ENCODE data around the gene CCDC137. TPM values are rescaled to one million over a fixed set of nuclear protein-coding genes. Genes with fewer than 3 reads are reported as not detected.

Gene CCDC137
- total RNA-seq, 2 donors from 2014 or later: 7.3 to 10.8 TPM

- Histone ChIP-seq H3K9me3 (no peaks in the 10 kb centered on the region), H3K27me3 (replicated peaks; ENCODE audit: insufficient read depth) (no peaks in the 10 kb centered on the region), H3K27ac (no peak overlapping the region), H3K4me1 (ENCODE audit: control insufficient read depth in 1 of 2, low read depth in 2 of 2) (peaks cover 0 to 10% of the 10 kb centered on the region in 2 donors), H3K36me3 (no peaks in the 10 kb centered on the region), H3K4me3 (no peak overlapping the region)
- DNase-seq (ENCODE audit: low spot score) (no peak), ATAC-seq (ENCODE audit: insufficient number of reproducible peaks, low FRiP score, low read depth) (no peak)
- TF ChIP-seq, protein P1, sequence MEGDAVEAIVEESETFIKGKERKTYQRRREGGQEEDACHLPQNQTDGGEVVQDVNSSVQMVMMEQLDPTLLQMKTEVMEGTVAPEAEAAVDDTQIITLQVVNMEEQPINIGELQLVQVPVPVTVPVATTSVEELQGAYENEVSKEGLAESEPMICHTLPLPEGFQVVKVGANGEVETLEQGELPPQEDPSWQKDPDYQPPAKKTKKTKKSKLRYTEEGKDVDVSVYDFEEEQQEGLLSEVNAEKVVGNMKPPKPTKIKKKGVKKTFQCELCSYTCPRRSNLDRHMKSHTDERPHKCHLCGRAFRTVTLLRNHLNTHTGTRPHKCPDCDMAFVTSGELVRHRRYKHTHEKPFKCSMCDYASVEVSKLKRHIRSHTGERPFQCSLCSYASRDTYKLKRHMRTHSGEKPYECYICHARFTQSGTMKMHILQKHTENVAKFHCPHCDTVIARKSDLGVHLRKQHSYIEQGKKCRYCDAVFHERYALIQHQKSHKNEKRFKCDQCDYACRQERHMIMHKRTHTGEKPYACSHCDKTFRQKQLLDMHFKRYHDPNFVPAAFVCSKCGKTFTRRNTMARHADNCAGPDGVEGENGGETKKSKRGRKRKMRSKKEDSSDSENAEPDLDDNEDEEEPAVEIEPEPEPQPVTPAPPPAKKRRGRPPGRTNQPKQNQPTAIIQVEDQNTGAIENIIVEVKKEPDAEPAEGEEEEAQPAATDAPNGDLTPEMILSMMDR (IDR thresholded peaks at IDR 0.05): no peak
Observed at GRCh38 chr17:81719410-81720266, 53.1 kb downstream of the CCDC137 start.

DNA sequence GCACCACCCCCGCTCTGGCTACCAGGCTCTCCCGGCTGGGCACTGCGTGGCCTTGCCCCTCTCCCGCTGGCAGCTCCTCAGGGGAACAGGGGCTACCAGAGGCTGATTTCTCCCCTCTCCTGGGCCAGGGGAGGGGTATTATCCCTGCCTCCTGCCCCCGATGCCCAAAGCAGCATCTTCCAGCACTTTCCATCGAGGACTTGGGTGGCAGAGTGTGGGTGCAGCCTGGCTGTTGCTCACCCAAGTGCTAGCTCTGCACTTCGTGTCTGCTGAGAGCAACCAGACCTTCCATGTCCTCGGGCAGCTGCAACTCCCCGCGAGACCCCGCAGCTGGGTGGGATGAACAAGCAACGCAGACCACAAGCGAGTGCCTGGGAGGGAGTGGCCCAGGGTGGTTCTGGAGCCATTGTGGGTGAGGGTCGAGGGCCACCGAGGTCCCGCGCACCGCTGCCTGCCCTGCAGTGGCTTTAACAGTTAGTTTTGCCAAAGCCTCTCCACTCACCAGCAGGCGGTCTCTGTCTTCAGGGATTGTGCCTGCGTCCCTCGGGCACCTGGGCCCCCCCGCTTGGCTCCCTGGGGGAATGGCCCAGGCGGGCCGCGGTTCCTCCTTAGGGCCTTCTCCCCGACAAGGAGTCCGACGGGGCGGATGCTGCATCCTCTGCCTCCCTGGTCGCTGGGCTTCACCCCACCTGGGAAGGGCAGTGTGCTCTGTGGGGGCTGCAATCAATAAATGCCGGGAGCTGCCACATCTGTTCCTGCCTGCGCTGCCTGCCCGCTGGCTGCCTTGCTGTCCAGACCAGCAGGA, 53.9 kb downstream of the CCDC137 start:
- no peak for ATAC-seq (ENCODE audit: insufficient number of reproducible peaks, low FRiP score, low read depth)
- no peaks in the 10 kb centered on the region for H3K36me3 ChIP-seq
- DNase-seq (ENCODE audit: low spot score): no peak
- no peaks in the 10 kb centered on the region for H3K27me3 ChIP-seq (replicated peaks; ENCODE audit: insufficient read depth)
- H3K27ac ChIP-seq: no peak overlapping the region
- no peaks in the 10 kb centered on the region for H3K9me3 ChIP-seq
- H3K4me1 ChIP-seq (ENCODE audit: control insufficient read depth in 1 of 2, low read depth in 2 of 2): peaks cover 0 to 10% of the 10 kb centered on the region in 2 donors
- no peak overlapping the region for H3K4me3 ChIP-seq
- TF ChIP-seq, protein P1 (IDR thresholded peaks at IDR 0.05): no peak

GRCh38 chr17:81722184-81723120, 55.9 kb downstream of the CCDC137 start:
- H3K9me3 ChIP-seq: no peaks in the 10 kb centered on the region
- H3K27me3 ChIP-seq (replicated peaks; ENCODE audit: insufficient read depth): no peaks in the 10 kb centered on the region
- TF ChIP-seq, protein P1 (IDR thresholded peaks at IDR 0.05): no peak
- H3K4me1 ChIP-seq (ENCODE audit: control insufficient read depth in 1 of 2, low read depth in 2 of 2): peaks cover 0 to 10% of the 10 kb centered on the region in 2 donors
- DNase-seq (ENCODE audit: low spot score): no peak
- no peak overlapping the region for H3K27ac ChIP-seq
- no peaks in the 10 kb centered on the region for H3K36me3 ChIP-seq
- H3K4me3 ChIP-seq: no peak overlapping the region
- ATAC-seq (ENCODE audit: insufficient number of reproducible peaks, low FRiP score, low read depth): no peak

Other genes with a start within 250 kb of the CCDC137 start
- gene ACTG1, start 153.9 kb upstream of the CCDC137 start, total RNA-seq: 1,000 to 10,000 TPM; 4,421 to 4,935 TPM
- gene FSCN2, start 138.4 kb upstream of the CCDC137 start, total RNA-seq: 1 to 10 TPM; 4.2 to 9.2 TPM
- 10 to 100 TPM; 43.2 to 57.9 TPM for gene FAAP100, start 114.4 kb upstream of the CCDC137 start, total RNA-seq
- 100 to 1,000 TPM in 1 of 2 donors, 10 to 100 TPM in 1; 77.3 to 105 TPM for gene NPLOC4, start 29.6 kb upstream of the CCDC137 start, total RNA-seq
- under 1 TPM in 1 of 2 donors, not detected in 1; 0.27 TPM for gene TSPAN10, start 29.5 kb upstream of the CCDC137 start, total RNA-seq
- gene PDE6G, start 10.2 kb upstream of the CCDC137 start, total RNA-seq: not detected
- 10 to 100 TPM; 13.7 to 33.6 TPM for gene OXLD1, start 132 bp upstream of the CCDC137 start, total RNA-seq
- 10 to 100 TPM; 34.4 to 40.7 TPM for gene ARL16, start 17.1 kb downstream of the CCDC137 start, total RNA-seq
- 100 to 1,000 TPM in 1 of 2 donors, 10 to 100 TPM in 1; 93.8 to 108 TPM for gene HGS, start 17.3 kb downstream of the CCDC137 start, total RNA-seq
- gene MRPL12, start 36.6 kb downstream of the CCDC137 start, total RNA-seq: 10 to 100 TPM; 19.8 to 33.4 TPM
- 1 to 10 TPM; 2.2 to 4.7 TPM for gene SLC25A10, start 45.5 kb downstream of the CCDC137 start, total RNA-seq
- gene GCGR, start 137.4 kb downstream of the CCDC137 start, total RNA-seq: not detected
- gene MCRIP1, start 166.6 kb downstream of the CCDC137 start, total RNA-seq: 100 to 1,000 TPM in 1 of 2 donors, 10 to 100 TPM in 1; 57.5 to 116 TPM
- not detected for gene PPP1R27, start 168.3 kb downstream of the CCDC137 start, total RNA-seq
- gene P4HB, start 193.8 kb downstream of the CCDC137 start, total RNA-seq: 100 to 1,000 TPM; 515 to 655 TPM
- 100 to 1,000 TPM; 206 to 324 TPM for gene ARHGDIA, start 204.6 kb downstream of the CCDC137 start, total RNA-seq
- gene ALYREF, start 224.8 kb downstream of the CCDC137 start, total RNA-seq: 10 to 100 TPM; 43.8 to 51.4 TPM
- 100 to 1,000 TPM in 1 of 2 donors, 10 to 100 TPM in 1; 94.1 to 120 TPM for gene ANAPC11, start 225.0 kb downstream of the CCDC137 start, total RNA-seq
- 1 to 10 TPM in 1 of 2 donors, under 1 TPM in 1; 0.35 to 2.6 TPM for gene NPB, start 235.5 kb downstream of the CCDC137 start, total RNA-seq
- 10 to 100 TPM; 13.6 to 81.9 TPM for gene PCYT2, start 244.7 kb downstream of the CCDC137 start, total RNA-seq

All from thoracic aorta (tissue), 2 donors.